Lung microvascular endothelial cell (primary cell): ENCODE results near the gene ZNF664. TPM values are rescaled to one million over a fixed set of nuclear protein-coding genes. Genes with fewer than 3 reads are reported as not detected.

Experiments
- DNase-seq, 2 donors: peaks; one replicate each; pipeline versions ENCODE4 v3.0.0 to v3.0.0-alpha.2; 2010; ENCODE audit warnings: low read depth in 2 of 2
- total RNA-seq: library from RNA; depleted of rRNA; stranded (reverse); fragments of >200 nt; gene quantifications from 2 replicates; pipeline ENCODE4 v1.2.1, GENCODE V29; 2014

Gene ZNF664
- total RNA-seq, 1 donor from 2014 or later, result 40.1 TPM

DNA sequence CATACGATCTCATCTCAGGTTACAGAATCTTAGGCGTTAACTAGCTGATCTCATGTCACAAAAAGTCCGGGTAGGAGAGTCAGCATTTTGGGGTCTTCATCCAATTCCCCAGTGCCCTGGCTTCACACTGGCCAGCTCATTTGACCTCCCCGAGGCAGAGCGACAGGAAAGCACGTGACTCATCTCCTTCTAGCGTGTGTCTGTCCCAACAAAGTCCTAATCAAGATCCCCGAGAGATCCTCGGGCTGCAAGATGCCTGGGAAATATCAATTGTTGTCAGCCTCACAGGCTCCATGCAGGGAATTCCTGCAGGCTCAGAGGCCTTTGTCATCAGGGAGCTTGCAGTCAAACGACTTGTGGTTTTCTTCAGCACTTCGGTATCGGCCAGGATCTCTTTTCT is 57.5 kb downstream of the ZNF664 start:
- peak in 1 of 2 donors; percentile 69 for DNase-seq

GRCh38 chr12:124031058-124031457 is 58.0 kb downstream of the ZNF664 start:
- DNase-seq, result no peak

DNA sequence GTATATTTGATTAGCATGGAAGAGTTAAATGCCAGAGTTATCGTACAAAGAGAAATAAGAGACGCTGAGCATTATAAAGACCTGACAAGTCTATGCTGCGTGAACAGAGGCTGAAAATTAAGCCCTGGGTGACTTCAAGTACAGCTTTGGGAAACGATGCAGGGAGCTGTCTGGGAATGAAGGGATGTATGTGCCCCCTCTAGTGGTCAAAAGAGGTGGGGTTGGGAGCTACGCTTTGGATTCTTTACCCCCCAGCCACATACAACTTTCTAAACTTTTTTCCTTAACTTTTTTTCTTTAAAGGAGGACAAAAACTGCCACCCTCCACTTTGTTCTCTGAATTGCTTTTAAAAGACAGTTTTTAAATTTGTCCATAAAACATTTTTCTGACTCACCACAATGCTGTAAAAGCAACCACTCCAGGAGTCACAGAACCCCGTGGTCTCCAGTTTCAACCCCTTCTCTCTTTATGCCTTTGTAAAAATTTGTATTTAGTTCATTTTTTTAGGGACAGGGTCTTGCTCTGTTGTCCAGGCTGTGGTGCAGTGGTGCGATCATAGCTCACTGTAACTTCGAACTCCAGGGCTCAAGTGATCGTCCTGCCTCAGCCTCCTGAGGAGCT is 59.4 kb downstream of the ZNF664 start:
- peak; percentile 72 to 74 for DNase-seq

- no peak for DNase-seq
These were observed 60.8 kb downstream of the ZNF664 start for GRCh38 chr12:124033859-124034258.

DNA sequence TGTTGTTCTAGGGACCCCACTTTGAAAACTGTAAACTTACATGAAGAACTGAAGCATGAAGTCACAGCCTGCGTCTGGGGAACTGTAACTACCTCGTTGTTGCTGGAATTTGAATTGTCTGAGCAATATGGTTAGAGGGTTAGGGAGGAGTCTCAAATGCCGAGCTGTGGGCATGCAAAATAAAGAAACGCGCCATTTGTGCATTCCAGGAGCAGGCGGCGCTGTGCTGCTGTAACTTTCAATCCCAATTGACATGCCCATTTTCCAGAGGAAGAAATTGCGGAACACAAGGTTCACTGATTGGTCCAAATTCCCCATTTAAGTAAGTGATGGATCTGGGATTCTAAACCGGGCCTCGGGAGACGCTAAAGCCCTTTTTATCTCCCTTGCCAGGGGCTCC is 61.3 kb downstream of the ZNF664 start:
- no peak for DNase-seq

DNA sequence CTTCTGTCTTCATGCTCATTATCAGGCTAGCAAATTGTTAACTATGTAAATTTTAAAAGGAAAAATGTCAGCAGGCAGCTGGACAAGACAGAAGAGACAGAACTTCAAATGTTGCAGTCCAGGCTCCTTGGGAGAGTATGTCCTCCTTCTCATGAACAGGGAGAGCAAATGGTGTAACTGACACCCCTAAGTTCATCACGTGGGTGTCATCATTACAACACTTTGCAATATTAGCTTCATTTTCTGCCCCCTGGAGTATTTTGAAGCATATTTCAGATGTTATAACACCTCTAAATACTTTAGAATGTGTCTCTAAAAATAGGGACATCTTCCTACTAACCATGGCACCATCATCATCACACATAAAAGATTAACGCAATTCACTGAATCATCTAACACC is 62.1 kb downstream of the ZNF664 start:
- DNase-seq, result no peak

DNA sequence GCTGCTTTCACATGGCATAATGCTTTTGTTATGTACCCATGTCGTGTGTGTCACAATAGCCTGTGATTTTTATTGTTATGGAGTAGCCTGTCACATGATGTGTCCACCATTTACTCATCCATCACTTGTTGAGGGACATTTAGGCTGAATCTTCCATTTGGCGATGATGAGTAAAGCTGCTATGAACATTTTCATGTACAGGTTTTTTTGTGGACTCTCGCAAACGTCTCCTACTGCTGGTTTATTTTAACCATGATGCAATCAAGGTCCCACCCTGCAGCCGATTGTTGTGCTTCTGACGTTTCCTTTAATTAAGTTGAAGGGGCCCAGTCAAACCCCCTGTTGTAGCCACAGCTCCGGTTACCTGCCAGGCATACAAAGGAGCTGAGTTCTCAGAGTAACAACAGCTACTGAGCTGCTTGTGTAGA is 63.2 kb downstream of the ZNF664 start:
- no peak for DNase-seq

DNA sequence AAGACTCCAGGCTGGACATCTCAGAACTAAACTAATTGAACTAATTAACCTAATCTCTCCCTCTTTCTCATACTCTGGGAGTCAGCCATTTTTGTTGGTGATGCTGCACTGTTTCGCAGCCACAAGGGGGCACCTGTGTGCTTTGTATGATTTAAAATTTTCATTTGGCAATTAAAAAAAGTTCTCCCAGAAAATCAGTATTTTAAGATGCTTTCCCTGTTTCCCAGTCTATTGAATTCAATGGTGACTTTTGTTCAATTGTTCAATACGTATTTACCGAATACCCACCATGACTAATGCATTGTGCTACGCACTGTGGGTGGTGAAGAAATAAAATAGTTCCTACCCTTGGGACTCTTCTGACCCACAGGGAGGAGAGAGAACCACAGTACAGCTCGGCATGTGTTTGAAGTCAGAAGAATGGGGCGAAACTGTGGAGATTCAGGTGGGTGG is 63.7 kb downstream of the ZNF664 start:
- peak; percentile 58 to 65 for DNase-seq

DNA sequence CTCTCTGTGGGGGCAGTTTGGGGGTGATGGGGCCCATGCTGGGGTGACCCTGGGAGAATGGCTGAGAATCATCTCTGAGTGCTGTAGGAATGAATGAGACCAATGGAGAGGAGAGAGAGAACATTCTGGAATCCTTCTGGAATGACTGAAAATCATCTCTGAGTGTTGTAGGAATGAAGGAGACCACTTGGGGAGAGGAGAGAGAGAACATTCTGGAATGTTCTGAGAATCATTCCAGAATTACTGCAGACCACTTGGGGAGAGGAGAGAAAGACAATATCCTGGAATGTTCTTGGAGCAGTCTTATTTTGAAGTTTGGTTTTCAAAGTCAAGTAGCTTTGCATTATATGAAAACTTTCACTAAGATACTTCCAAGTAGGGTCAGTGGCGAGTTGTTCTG is 64.3 kb downstream of the ZNF664 start:
- no peak for DNase-seq

DNA sequence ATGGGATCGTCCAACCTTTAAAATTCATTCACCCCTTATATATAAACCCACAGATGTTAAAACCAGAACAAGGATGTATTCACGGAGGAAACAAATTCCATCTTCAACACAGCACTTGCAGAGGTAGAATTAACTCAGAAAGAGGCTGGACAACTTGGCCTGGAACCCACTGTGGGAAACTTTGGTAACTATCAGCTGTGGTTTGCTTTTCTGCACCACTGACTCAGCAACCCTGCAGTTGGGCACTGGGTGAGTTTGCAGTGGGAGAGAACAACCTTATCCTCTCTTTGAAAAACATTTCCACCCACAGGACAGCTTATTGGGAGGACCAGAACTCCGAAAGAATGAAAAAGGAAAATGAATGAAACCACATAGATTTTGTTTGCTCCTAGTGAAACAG is 66.3 kb downstream of the ZNF664 start:
- DNase-seq, result peak in 1 of 2 donors; percentile 37

DNA sequence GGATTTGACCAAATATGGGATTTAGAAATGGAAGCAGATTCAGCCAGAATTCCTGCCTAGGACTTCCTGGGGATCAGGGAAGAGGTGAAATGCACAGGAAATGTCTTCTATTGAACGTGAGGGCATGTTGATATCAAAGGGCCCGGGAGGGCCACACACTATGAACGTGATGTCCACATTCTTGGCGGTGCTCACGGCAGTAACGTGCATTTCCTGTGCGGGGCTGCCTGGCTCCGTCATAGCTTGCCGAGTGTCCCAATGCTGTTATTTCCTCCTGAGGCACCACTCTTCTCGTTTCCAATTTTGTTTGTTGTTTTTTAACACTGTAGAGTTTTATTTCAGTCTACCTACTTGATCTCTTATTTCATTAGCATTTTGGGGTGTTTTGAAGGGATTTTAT is 67.3 kb downstream of the ZNF664 start:
- DNase-seq, result peak; percentile 62 to 91

GRCh38 chr12:124040737-124041136 is 67.7 kb downstream of the ZNF664 start:
- no peak for DNase-seq

DNA sequence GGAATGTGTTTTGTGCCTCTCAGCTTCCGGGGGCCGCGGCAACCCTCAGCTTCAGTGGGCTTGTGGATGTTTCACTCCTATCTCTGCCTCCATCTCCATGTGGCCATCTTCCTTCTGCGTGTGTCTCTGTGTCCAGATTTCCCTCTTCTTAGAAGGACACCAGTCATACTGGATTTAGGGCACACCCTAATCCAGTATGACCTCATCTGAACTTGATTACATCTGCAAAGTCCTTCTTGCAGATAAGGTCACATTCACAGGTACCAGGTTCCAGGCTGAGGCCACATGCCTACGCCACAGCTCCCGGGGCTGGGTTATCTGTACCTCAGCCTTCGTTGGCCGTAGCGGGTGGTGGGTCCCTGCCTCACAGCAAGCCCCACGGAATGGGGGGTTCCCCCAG is 68.9 kb downstream of the ZNF664 start:
- DNase-seq, result no peak

DNA sequence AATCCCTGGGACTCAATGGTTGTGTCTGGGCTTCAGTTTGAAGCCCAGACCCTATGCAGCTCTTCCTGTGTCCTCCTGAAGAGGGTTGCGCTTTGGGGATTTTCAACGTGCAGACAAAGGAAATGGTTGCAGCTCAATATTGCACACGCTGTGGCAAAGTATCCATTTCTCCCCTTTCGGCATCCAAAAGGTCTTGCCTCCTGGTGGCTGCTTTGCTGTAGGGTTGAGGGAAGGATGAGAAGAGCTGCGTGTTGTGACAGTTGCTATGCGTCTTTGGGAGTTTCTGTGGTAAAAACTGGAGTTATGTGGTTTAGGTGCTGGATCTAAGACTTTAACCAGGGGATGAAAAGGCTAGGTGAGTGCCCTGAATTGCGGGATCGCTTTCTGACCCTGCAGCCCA is 71.0 kb downstream of the ZNF664 start:
- no peak for DNase-seq

GRCh38 chr12:124044809-124045321 is 71.8 kb downstream of the ZNF664 start:
- DNase-seq, result no peak

GRCh38 chr12:124045671-124046455 is 72.8 kb downstream of the ZNF664 start:
- DNase-seq, result no peak

DNA sequence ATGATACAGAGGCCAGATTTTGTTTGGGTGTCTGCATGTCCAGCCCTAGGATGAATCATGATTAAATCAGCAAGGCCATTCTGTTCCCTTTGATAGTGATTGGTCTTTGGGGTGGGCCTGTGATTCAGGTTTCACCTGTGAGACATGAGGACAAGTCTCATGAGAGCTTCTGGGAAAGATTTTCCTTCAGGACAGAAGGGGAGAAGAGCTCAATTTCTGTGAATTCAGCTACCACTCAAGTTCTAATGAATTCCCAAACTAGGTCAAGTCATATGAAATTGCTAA is 73.4 kb downstream of the ZNF664 start:
- DNase-seq, result no peak

DNA sequence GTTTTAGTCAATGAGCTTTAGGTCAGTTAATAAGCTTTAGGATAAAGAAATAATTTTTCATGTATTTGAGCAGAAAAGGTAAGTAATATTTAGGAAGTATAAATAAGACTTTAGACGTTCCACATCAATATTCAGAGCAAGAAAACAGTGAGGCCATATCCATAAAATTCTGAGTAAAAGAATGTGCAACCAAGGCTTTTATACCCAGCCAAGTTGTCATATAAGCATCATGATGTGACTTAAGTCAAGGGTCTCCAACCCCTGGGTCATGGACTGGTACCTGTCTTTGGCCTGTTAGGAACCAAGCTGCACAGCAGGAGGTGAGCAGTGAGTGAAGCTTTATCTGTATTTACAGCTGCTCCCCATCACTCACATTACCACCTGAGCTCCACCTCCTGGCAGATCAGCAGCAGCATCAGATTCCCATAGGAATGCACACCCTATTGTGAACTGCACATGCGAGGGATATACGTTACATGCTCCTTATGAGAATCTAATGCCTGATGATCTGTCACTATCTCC is 74.1 kb downstream of the ZNF664 start:
- no peak for DNase-seq

- DNase-seq, result no peak
These were observed 76.6 kb downstream of the ZNF664 start for GRCh38 chr12:124049451-124050094.

DNA sequence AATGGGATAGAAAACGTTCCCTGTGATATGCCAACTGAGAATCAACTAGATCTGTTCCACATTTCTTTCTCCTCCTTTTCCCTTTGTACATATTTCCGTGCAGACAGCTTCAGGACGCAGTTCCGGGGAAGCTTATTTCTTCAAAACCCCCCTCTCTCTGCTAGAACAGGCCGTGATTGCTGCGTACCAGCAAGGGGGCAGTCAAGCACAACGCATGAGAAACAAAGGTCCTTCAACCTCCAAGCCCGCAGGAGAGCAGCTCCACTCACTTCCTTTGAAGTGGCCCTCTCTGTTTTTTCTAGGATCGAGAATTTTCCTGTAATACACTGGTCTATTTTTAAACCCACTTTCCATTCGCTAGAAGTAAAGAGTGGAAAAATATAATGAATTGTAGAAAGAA is 80.8 kb downstream of the ZNF664 start:
- DNase-seq, result peak; percentile 77 to 86

GRCh38 chr12:124055066-124055465 is 82.1 kb downstream of the ZNF664 start:
- no peak for DNase-seq

- DNase-seq, result no peak
These were observed 84.7 kb downstream of the ZNF664 start for GRCh38 chr12:124057691-124058090.
